ENCODE results near the gene FBH1.

GRCh38 chr10:5958077-5958476 lies 68.0 kb downstream of the FBH1 start:
- no peak for TF ChIP-seq CTCF (IDR thresholded peaks at IDR 0.05; ENCODE audit: borderline replicate concordance, extremely low read depth, low read length, poor library complexity, severe bottlenecking)
- no peak for TF ChIP-seq EZH2 (IDR thresholded peaks at IDR 0.05; ENCODE audit: borderline replicate concordance, low read depth, low read length, severe bottlenecking)

Measured in DND-41 (cell line).